Stomach (tissue), 9 donors: ENCODE data around the gene TTC13. TPM values are rescaled to one million over a fixed set of nuclear protein-coding genes. Genes with fewer than 3 reads are reported as not detected.

Experiments
- DNase-seq, 2 donors: peaks; one replicate each; pipeline versions ENCODE4 v3.0.0 to v3.0.0-alpha.2; 2013 to 2019
- H3K27ac ChIP-seq, 5 donors: fragments of 200-600 bp in 4 of 5; sonication (generic) in 4 of 5; one replicate each; pipeline ENCODE4 v1.5.1; 2013 to 2019; ENCODE audit warnings: mild to moderate bottlenecking in 1 of 5, moderate library complexity in 1 of 5
- H3K27me3 ChIP-seq, 3 donors: fragments of 200-600 bp; sonication (generic); one replicate each; pipeline ENCODE4 v1.5.1; 2017 to 2019; ENCODE audit warnings: mixed run types in 1 of 3
- H3K36me3 ChIP-seq, 4 donors: fragments of 200-600 bp; sonication (generic); 1 replicate in 3 of 4; 2 replicates in 1 of 4; pipeline ENCODE4 v1.5.1; 2016 to 2019
- H3K4me1 ChIP-seq, 4 donors: fragments of 200-600 bp; sonication (generic); one replicate each; pipeline ENCODE4 v1.5.1; 2016 to 2019
- H3K4me3 ChIP-seq, 4 donors: fragments of 200-600 bp; sonication (generic) in 3 of 4; one replicate each; pipeline ENCODE4 v1.5.1; 2016 to 2019; ENCODE audit warnings: mild to moderate bottlenecking in 1 of 4
- H3K9me3 ChIP-seq, 4 donors: fragments of 200-600 bp; sonication (generic); one replicate each; pipeline ENCODE4 v1.5.1; 2016 to 2019
- EP300 ChIP-seq: sonication (generic); formaldehyde crosslinking; IDR thresholded peaks from one replicate; pipeline ENCODE4 v1.6.1; 2017; ENCODE audit warnings: antibody characterized with exemption
- POLR2A ChIP-seq, 4 donors: fragments of 450-650 bp; IDR thresholded peaks; one replicate each; pipeline ENCODE4 v1.6.1; 2016; ENCODE audit warnings: antibody characterized with exemption in 4 of 4, control low read depth in 2 of 4, mild to moderate bottlenecking in 1 of 4, moderate library complexity in 1 of 4
- POLR2AphosphoS5 ChIP-seq, 3 donors: sonication (generic); formaldehyde crosslinking; IDR thresholded peaks; one replicate each; pipeline ENCODE4 v1.6.1; 2016; ENCODE audit warnings: antibody characterized with exemption in 3 of 3
- WGBS, 5 donors: extraction: QIAGEN DNeasy Blood & Tissue Kit in 3 of 5; methylation state at CpG; one replicate each; pipeline versions ENCODE4 v1.1.5 to v1.1.7; 2013 to 2018; 5-methylcytosine and 5-hydroxymethylcytosine counted together
- intact Hi-C: fragments of 100-400 bp; cut with DNase I; formaldehyde crosslinking; loops from one replicate; pipeline ENCODE4 v1.15.1; 2023; ENCODE audit warnings: low total_unique reads
- polyA plus RNA-seq, 3 donors: library from polyadenylated mRNA; stranded (reverse); fragments of 200-250 nt; gene quantifications; one replicate each; pipeline ENCODE4 v1.2.3, GENCODE V29; 2013
- total RNA-seq, 5 donors: library from RNA; depleted of rRNA; stranded (reverse); fragments of >200 nt; gene quantifications; one replicate each; pipeline versions ENCODE4 v1.1.0 to v1.2.3, GENCODE V29; 2014 to 2016
- TF ChIP-seq, protein P1 (sequence below), 7 experiments: fragments of 450-650 bp in 4 of 7; fragments of 200-600 bp in 3 of 7; sonication (generic) in 3 of 7; IDR thresholded peaks; one replicate each; pipeline ENCODE4 v1.5.1; 2016 to 2019; ENCODE audit warnings: antibody characterized with exemption in 7 of 7, control low read depth in 2 of 7, mild to moderate bottlenecking in 1 of 7
- donor health status: healthy with polysubstance abuse.
- donor health status: Bipolar disorder and iron deficiency.
- donor health status: healthy.

The TTC13 gene
- total and polyA plus RNA-seq, 8 donors = 2.1 to 117 (median 35.4) TPM

DNA sequence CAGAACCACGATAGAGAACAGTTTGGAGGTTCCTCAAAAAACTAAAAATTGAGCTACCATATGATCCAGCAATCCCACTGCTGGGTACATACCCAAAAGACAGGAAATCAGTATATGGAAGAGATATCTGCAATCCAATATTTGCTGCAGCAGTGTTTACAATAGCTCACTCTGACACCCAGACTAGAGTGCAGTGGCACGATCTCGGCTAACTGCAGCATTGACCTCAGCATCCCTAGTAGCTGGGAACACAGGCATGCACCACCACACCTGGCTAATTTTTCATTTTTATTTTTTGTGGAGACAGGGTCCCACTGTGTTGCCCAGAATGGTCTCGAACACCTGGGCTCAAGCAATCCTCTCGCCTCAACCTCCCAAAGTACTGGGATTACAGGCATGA is 13.1 kb downstream of the TTC13 start:
- TF ChIP-seq POLR2A (IDR thresholded peaks at IDR 0.05) (no peak), EP300 (no peak), POLR2AphosphoS5 (IDR thresholded peaks at IDR 0.05) (no peak)
- TF ChIP-seq, protein P1, sequence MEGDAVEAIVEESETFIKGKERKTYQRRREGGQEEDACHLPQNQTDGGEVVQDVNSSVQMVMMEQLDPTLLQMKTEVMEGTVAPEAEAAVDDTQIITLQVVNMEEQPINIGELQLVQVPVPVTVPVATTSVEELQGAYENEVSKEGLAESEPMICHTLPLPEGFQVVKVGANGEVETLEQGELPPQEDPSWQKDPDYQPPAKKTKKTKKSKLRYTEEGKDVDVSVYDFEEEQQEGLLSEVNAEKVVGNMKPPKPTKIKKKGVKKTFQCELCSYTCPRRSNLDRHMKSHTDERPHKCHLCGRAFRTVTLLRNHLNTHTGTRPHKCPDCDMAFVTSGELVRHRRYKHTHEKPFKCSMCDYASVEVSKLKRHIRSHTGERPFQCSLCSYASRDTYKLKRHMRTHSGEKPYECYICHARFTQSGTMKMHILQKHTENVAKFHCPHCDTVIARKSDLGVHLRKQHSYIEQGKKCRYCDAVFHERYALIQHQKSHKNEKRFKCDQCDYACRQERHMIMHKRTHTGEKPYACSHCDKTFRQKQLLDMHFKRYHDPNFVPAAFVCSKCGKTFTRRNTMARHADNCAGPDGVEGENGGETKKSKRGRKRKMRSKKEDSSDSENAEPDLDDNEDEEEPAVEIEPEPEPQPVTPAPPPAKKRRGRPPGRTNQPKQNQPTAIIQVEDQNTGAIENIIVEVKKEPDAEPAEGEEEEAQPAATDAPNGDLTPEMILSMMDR (IDR thresholded peaks at IDR 0.05) = no peak
- no peak for DNase-seq
- Histone ChIP-seq H3K27ac (no peak overlapping the region), H3K4me3 (no peak overlapping the region), H3K36me3 (peaks cover 0 to 11% (median 7%) of the 10 kb centered on the region in 4 donors), H3K4me1 (peaks cover 4 to 37% (median 17%) of the 10 kb centered on the region in 4 donors), H3K9me3 (no peaks in the 10 kb centered on the region), H3K27me3 (no peaks in the 10 kb centered on the region)
- intact Hi-C loops = no loop called here
- WGBS, 5 donors = 68 to 87% (median 78%) methylated on average over 5 of the region's 5 CpGs

DNA sequence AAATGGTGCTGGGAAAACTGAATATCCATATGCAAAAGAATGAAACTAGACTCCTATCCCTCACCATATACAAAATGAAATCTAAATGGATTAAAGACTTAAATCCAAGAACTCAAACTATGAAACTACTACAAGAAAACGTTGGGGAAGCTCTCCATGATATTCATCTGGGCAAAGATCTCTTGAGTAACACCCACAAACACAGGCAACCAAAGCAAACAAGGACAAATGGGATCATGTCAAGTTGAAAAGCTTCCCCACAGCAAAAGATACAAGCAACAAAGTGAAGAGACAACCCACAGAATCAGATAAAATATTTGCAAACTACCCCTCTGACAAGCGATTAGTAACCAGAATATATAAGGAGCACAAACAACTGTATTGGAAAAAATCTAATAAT is 13.8 kb downstream of the TTC13 start:
- no peak for TF ChIP-seq EP300
- TF ChIP-seq, protein P1 (IDR thresholded peaks at IDR 0.05) = no peak
- 43 to 54% (median 46%) methylated on average over 2 of the region's 2 CpGs for WGBS, 5 donors

DNA sequence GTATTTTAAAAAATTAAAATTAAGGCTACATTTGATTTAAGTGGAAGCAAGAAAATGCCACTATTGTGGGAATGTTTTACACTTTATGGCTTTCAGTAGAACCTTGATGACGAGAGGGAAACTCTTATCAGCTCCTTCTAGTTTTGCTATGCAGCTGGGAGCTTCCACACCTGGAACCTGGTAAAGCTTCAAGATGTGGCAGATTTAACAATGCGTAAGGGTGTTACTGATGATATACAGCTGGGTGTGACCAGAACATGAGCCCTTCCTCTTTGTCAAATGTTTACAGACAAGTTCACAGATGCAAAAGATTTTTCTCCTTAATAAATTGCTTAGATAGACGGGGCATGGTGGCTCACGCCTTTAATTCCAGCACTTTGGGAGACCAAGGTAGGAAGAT is 20.3 kb downstream of the TTC13 start:
- 63 to 82% (median 77%) methylated on average over 4 of the region's 4 CpGs for WGBS, 5 donors
- H3K4me1 ChIP-seq = peaks cover 0 to 8% (median 0%) of the 10 kb centered on the region in 4 donors
- no peak overlapping the region for H3K27ac ChIP-seq
- intact Hi-C loops = no loop called here
- TF ChIP-seq EP300 (no peak), POLR2A (IDR thresholded peaks at IDR 0.05) (no peak), POLR2AphosphoS5 (IDR thresholded peaks at IDR 0.05) (no peak)
- TF ChIP-seq, protein P1 (IDR thresholded peaks at IDR 0.05) = no peak
- no peak overlapping the region for H3K4me3 ChIP-seq
- H3K36me3 ChIP-seq = peaks cover 4 to 64% (median 49%) of the 10 kb centered on the region in 4 donors
- H3K27me3 ChIP-seq = no peaks in the 10 kb centered on the region
- peak in 1 of 2 donors; percentile 23 for DNase-seq
- H3K9me3 ChIP-seq = no peaks in the 10 kb centered on the region

More for the DNA sequence above, 13.8 kb downstream of the TTC13 start:
- no peaks in the 10 kb centered on the region for H3K27me3 ChIP-seq
- H3K9me3 ChIP-seq = no peaks in the 10 kb centered on the region
- peaks cover 0 to 16% (median 10%) of the 10 kb centered on the region in 4 donors for H3K36me3 ChIP-seq
- H3K27ac ChIP-seq = no peak overlapping the region
- intact Hi-C loops = no loop called here
- no peak overlapping the region for H3K4me3 ChIP-seq
- DNase-seq = no peak
- H3K4me1 ChIP-seq = peaks cover 4 to 33% (median 14%) of the 10 kb centered on the region in 4 donors

DNA sequence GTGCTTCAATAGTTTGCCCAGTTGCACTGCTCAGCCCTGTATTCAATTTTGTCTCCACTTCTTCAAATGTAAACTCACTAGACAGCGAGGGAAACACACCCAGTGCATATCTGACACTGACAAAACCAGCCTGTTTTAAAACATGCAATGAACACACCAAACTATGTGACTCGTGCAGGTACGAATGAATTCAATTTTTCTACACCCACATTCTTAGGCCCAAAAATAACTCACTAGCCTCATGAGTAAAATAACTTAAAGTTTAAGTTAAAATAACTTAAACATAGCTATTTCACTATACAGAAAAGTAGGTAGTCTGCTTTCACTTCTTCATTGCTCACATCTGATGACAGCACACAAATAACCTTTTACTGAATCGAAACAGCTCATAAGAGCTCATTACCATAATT is 21.1 kb downstream of the TTC13 start:
- 75 to 87% (median 78%) methylated on average over 4 of the region's 4 CpGs for WGBS, 5 donors
- no peak overlapping the region for H3K27ac ChIP-seq
- no peaks in the 10 kb centered on the region for H3K27me3 ChIP-seq
- H3K4me1 ChIP-seq = peaks cover 0 to 8% (median 0%) of the 10 kb centered on the region in 4 donors
- H3K4me3 ChIP-seq = no peak overlapping the region
- DNase-seq = no peak
- no peaks in the 10 kb centered on the region for H3K9me3 ChIP-seq
- intact Hi-C loops = no loop called here
- TF ChIP-seq, protein P1 (IDR thresholded peaks at IDR 0.05) = no peak
- no peak for TF ChIP-seq POLR2AphosphoS5 (IDR thresholded peaks at IDR 0.05)
- peaks cover 7 to 70% (median 57%) of the 10 kb centered on the region in 4 donors for H3K36me3 ChIP-seq
